ENCODE measurements around the gene METTL21C. TPM values are rescaled to one million over a fixed set of nuclear protein-coding genes. Genes with fewer than 3 reads are reported as not detected.

METTL21C gene
- total RNA-seq, 2 donors from 2014 or later = not detected

GRCh38 chr13:102704238-102705058, 9.6 kb upstream of the METTL21C start:
- no peaks in the 10 kb centered on the region for H3K4me1 Mint-ChIP-seq (ENCODE audit: low read depth in 2 of 2)
- H3K27ac Mint-ChIP-seq = no peak overlapping the region
- peaks cover 17 to 20% of the 10 kb centered on the region in 2 donors for H3K27me3 Mint-ChIP-seq
- no peaks in the 10 kb centered on the region for H3K9me3 Mint-ChIP-seq
- ATAC-seq (no peak), DNase-seq (ENCODE audit: low spot score) (no peak)
- no peak overlapping the region for H3K4me3 Mint-ChIP-seq
- H3K36me3 Mint-ChIP-seq = no peaks in the 10 kb centered on the region

- Mint-ChIP-seq H3K27ac (no peak overlapping the region), H3K9me3 (no peaks in the 10 kb centered on the region), H3K4me1 (ENCODE audit: low read depth in 2 of 2) (no peaks in the 10 kb centered on the region), H3K4me3 (no peak overlapping the region), H3K36me3 (peaks cover 2% of the 10 kb centered on the region), H3K27me3 (peaks cover 20 to 23% of the 10 kb centered on the region in 2 donors)
- no peak for ATAC-seq
- no peak for DNase-seq (ENCODE audit: low spot score)
These were observed 8.8 kb upstream of the METTL21C start for GRCh38 chr13:102703726-102704035.

- H3K4me3 Mint-ChIP-seq = no peak overlapping the region
- H3K4me1 Mint-ChIP-seq (ENCODE audit: low read depth in 2 of 2) = no peaks in the 10 kb centered on the region
- H3K36me3 Mint-ChIP-seq = peaks cover 7% of the 10 kb centered on the region
- peaks cover 25 to 29% of the 10 kb centered on the region in 2 donors for H3K27me3 Mint-ChIP-seq
- ATAC-seq = no peak
- no peak overlapping the region for H3K27ac Mint-ChIP-seq
- peaks cover 4% of the 10 kb centered on the region for H3K9me3 Mint-ChIP-seq
- DNase-seq (ENCODE audit: low spot score) = no peak
These were observed 8.3 kb upstream of the METTL21C start for GRCh38 chr13:102702965-102703725.

GRCh38 chr13:102701331-102701730, 6.5 kb upstream of the METTL21C start:
- Mint-ChIP-seq H3K27me3 (peaks cover 18 to 20% of the 10 kb centered on the region in 2 donors), H3K4me1 (ENCODE audit: low read depth in 2 of 2) (no peaks in the 10 kb centered on the region), H3K36me3 (peaks cover 8% of the 10 kb centered on the region), H3K9me3 (peaks cover 4% of the 10 kb centered on the region), H3K4me3 (no peak overlapping the region), H3K27ac (no peak overlapping the region)
- DNase-seq (ENCODE audit: low spot score) = no peak
- ATAC-seq = no peak

- no peak for ATAC-seq
- Mint-ChIP-seq H3K4me3 (no peak overlapping the region), H3K9me3 (peaks cover 4% of the 10 kb centered on the region), H3K27ac (no peak overlapping the region), H3K36me3 (peaks cover 8% of the 10 kb centered on the region), H3K4me1 (ENCODE audit: low read depth in 2 of 2) (no peaks in the 10 kb centered on the region), H3K27me3 (peaks cover 16 to 19% of the 10 kb centered on the region in 2 donors)
- DNase-seq (ENCODE audit: low spot score) = no peak
These were observed 5.5 kb upstream of the METTL21C start for GRCh38 chr13:102700088-102701031.

GRCh38 chr13:102699504-102699903, 4.7 kb upstream of the METTL21C start:
- DNase-seq (ENCODE audit: low spot score) (no peak), ATAC-seq (no peak)
- H3K27me3 Mint-ChIP-seq = peaks cover 17 to 21% of the 10 kb centered on the region in 2 donors
- H3K36me3 Mint-ChIP-seq = peaks cover 8% of the 10 kb centered on the region
- H3K4me3 Mint-ChIP-seq = no peak overlapping the region
- H3K9me3 Mint-ChIP-seq = peaks cover 4% of the 10 kb centered on the region
- no peaks in the 10 kb centered on the region for H3K4me1 Mint-ChIP-seq (ENCODE audit: low read depth in 2 of 2)
- H3K27ac Mint-ChIP-seq = no peak overlapping the region

GRCh38 chr13:102698649-102698980, 3.8 kb upstream of the METTL21C start:
- no peak overlapping the region for H3K4me3 Mint-ChIP-seq
- H3K27ac Mint-ChIP-seq = peak overlapping the region in 1 of 2 donors; percentile 26
- ATAC-seq = no peak
- peaks cover 8% of the 10 kb centered on the region for H3K36me3 Mint-ChIP-seq
- H3K27me3 Mint-ChIP-seq = peaks cover 19 to 21% of the 10 kb centered on the region in 2 donors
- no peak for DNase-seq (ENCODE audit: low spot score)
- H3K4me1 Mint-ChIP-seq (ENCODE audit: low read depth in 2 of 2) = no peaks in the 10 kb centered on the region
- H3K9me3 Mint-ChIP-seq = peaks cover 4% of the 10 kb centered on the region

GRCh38 chr13:102697929-102698648, 3.2 kb upstream of the METTL21C start:
- peak overlapping the region in 1 of 2 donors; percentile 26 for H3K27ac Mint-ChIP-seq
- H3K27me3 Mint-ChIP-seq = peaks cover 19 to 22% of the 10 kb centered on the region in 2 donors
- H3K9me3 Mint-ChIP-seq = peaks cover 4% of the 10 kb centered on the region
- H3K4me1 Mint-ChIP-seq (ENCODE audit: low read depth in 2 of 2) = no peaks in the 10 kb centered on the region
- DNase-seq (ENCODE audit: low spot score) (no peak), ATAC-seq (peak in 1 of 2 donors; percentile 36)
- H3K36me3 Mint-ChIP-seq = peaks cover 8% of the 10 kb centered on the region
- no peak overlapping the region for H3K4me3 Mint-ChIP-seq

- DNase-seq (ENCODE audit: low spot score) (no peak), ATAC-seq (no peak)
- H3K36me3 Mint-ChIP-seq = peaks cover 8% of the 10 kb centered on the region
- peaks cover 23 to 28% of the 10 kb centered on the region in 2 donors for H3K27me3 Mint-ChIP-seq
- H3K27ac Mint-ChIP-seq = no peak overlapping the region
- H3K4me1 Mint-ChIP-seq (ENCODE audit: low read depth in 2 of 2) = no peaks in the 10 kb centered on the region
- H3K4me3 Mint-ChIP-seq = no peak overlapping the region
- peaks cover 4% of the 10 kb centered on the region for H3K9me3 Mint-ChIP-seq
These were observed 2.4 kb upstream of the METTL21C start for GRCh38 chr13:102697264-102697663.

GRCh38 chr13:102696465-102696864, 1.6 kb upstream of the METTL21C start:
- peaks cover 8% of the 10 kb centered on the region for H3K36me3 Mint-ChIP-seq
- no peaks in the 10 kb centered on the region for H3K4me1 Mint-ChIP-seq (ENCODE audit: low read depth in 2 of 2)
- no peak for ATAC-seq
- peaks cover 4% of the 10 kb centered on the region for H3K9me3 Mint-ChIP-seq
- no peak for DNase-seq (ENCODE audit: low spot score)
- peaks cover 28 to 35% of the 10 kb centered on the region in 2 donors for H3K27me3 Mint-ChIP-seq
- no peak overlapping the region for H3K4me3 Mint-ChIP-seq
- no peak overlapping the region for H3K27ac Mint-ChIP-seq

GRCh38 chr13:102693776-102694175, 1.1 kb downstream of the METTL21C start:
- no peak overlapping the region for H3K4me3 Mint-ChIP-seq
- peaks cover 30 to 34% of the 10 kb centered on the region in 2 donors for H3K27me3 Mint-ChIP-seq
- no peak for ATAC-seq
- DNase-seq (ENCODE audit: low spot score) = no peak
- peaks cover 7% of the 10 kb centered on the region for H3K36me3 Mint-ChIP-seq
- H3K9me3 Mint-ChIP-seq = peaks cover 4% of the 10 kb centered on the region
- H3K27ac Mint-ChIP-seq = no peak overlapping the region
- H3K4me1 Mint-ChIP-seq (ENCODE audit: low read depth in 2 of 2) = peaks cover 0 to under 1% of the 10 kb centered on the region in 2 donors

- Mint-ChIP-seq H3K27me3 (peaks cover 27 to 29% of the 10 kb centered on the region in 2 donors), H3K27ac (no peak overlapping the region), H3K36me3 (peaks cover 2% of the 10 kb centered on the region), H3K9me3 (peaks cover under 1% of the 10 kb centered on the region), H3K4me1 (ENCODE audit: low read depth in 2 of 2) (peaks cover 0 to 6% of the 10 kb centered on the region in 2 donors), H3K4me3 (no peak overlapping the region)
- no peak for ATAC-seq
- no peak for DNase-seq (ENCODE audit: low spot score)
These were observed 1.6 kb downstream of the METTL21C start for GRCh38 chr13:102693250-102693649.

- H3K4me1 Mint-ChIP-seq (ENCODE audit: low read depth in 2 of 2) = peaks cover 0 to 8% of the 10 kb centered on the region in 2 donors
- H3K27ac Mint-ChIP-seq = no peak overlapping the region
- H3K36me3 Mint-ChIP-seq = no peaks in the 10 kb centered on the region
- peaks cover 27 to 28% of the 10 kb centered on the region in 2 donors for H3K27me3 Mint-ChIP-seq
- DNase-seq (ENCODE audit: low spot score) = no peak
- H3K9me3 Mint-ChIP-seq = no peaks in the 10 kb centered on the region
- ATAC-seq = no peak
- H3K4me3 Mint-ChIP-seq = no peak overlapping the region
These were observed 2.4 kb downstream of the METTL21C start for GRCh38 chr13:102692491-102692826.
